Activated CD4-positive, alpha-beta T cell treated with anti-CD3 and anti-CD28 coated beads, Interleukin-2, amount 50 U/mL, for 24 hours (primary cell): Measurements from ENCODE around the gene ANKFN1.

Experiments
- DNase-seq, 2 donors: peaks; one replicate each; pipeline ENCODE4 v3.0.0-alpha.2; 2020; ENCODE audit warnings: low read depth in 1 of 2, low spot score in 1 of 2

Gene ANKFN1

GRCh38 chr17:56176091-56176490 is 22.8 kb downstream of the ANKFN1 start:
- DNase-seq = no peak

- DNase-seq = no peak
Observed at GRCh38 chr17:56177361-56177760, 24.1 kb downstream of the ANKFN1 start.

- no peak for DNase-seq
Observed at GRCh38 chr17:56178203-56178602, 24.9 kb downstream of the ANKFN1 start.

- no peak for DNase-seq
Observed at GRCh38 chr17:56182081-56182480, 28.8 kb downstream of the ANKFN1 start.

GRCh38 chr17:56184650-56185049 is 31.4 kb downstream of the ANKFN1 start:
- DNase-seq = no peak

- DNase-seq = no peak
Observed at GRCh38 chr17:56185491-56186221, 32.4 kb downstream of the ANKFN1 start.

GRCh38 chr17:56186222-56186786 is 33.0 kb downstream of the ANKFN1 start:
- DNase-seq = no peak

GRCh38 chr17:56203430-56203829 is 50.2 kb downstream of the ANKFN1 start:
- no peak for DNase-seq

- DNase-seq = no peak
Observed at GRCh38 chr17:56206351-56206750, 53.1 kb downstream of the ANKFN1 start.

GRCh38 chr17:56213031-56213430 is 59.8 kb downstream of the ANKFN1 start:
- no peak for DNase-seq

GRCh38 chr17:56217921-56218320 is 64.6 kb downstream of the ANKFN1 start:
- no peak for DNase-seq

- DNase-seq = no peak
Observed at GRCh38 chr17:56222255-56222654, 69.0 kb downstream of the ANKFN1 start.

- DNase-seq = no peak
Observed at GRCh38 chr17:56230660-56231059, 77.4 kb downstream of the ANKFN1 start.

- DNase-seq = no peak
Observed at GRCh38 chr17:56231252-56231651, 78.0 kb downstream of the ANKFN1 start.

GRCh38 chr17:56231693-56232092 is 78.4 kb downstream of the ANKFN1 start:
- no peak for DNase-seq

- DNase-seq = no peak
Observed at GRCh38 chr17:56244268-56244890, 91.1 kb downstream of the ANKFN1 start.

GRCh38 chr17:56247816-56248215 is 94.5 kb downstream of the ANKFN1 start:
- no peak for DNase-seq

GRCh38 chr17:56257075-56257474 is 103.8 kb downstream of the ANKFN1 start:
- no peak for DNase-seq

GRCh38 chr17:56260376-56261002 is 107.2 kb downstream of the ANKFN1 start:
- no peak for DNase-seq

GRCh38 chr17:56262803-56263202 is 109.5 kb downstream of the ANKFN1 start:
- no peak for DNase-seq

- DNase-seq = no peak
Observed at GRCh38 chr17:56269556-56270389, 116.5 kb downstream of the ANKFN1 start.
